Measurements from ENCODE around the gene GALNTL6. TPM values are rescaled to one million over a fixed set of nuclear protein-coding genes. Genes with fewer than 3 reads are reported as not detected.

Gene GALNTL6
- total RNA-seq, 1 experiment from 2014 or later, result not detected

DNA sequence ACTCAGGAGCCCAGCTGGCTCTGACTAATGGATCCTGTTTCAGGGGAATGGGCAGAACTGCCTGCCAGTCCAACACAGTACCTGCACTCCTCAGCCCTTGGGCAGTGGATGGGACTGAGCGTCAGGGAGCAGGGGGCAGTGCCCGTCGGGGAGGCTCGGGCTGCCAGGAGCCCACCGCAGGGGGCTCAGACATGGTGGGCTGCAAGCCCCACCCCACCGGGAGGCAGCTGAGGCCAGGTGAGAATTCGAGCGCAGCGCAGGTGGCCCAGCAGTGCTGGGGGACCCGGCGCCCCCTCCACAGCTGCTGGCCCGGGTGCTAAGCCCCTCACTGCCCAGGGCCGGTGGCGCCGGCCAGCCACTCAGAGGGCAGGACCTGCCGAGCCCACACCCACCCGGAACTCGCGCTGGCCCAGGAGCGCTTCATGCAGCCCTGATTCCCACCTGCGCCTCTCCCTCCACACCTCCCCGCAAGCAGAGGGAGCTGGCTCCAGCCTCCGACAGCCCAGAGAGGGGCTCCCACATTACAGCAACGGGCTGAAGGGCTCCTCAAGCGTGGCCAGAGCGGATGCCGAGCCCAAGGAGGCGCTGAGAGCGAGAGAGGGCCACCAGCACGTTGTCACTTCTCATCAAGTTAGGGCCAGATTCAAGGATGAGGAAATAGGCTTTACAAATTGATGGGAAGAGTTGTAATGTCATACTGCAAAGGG, 668.8 kb downstream of the GALNTL6 start:
- H3K4me1 Mint-ChIP-seq (ENCODE audit: insufficient read depth, unreplicated experiment), result no peaks in the 10 kb centered on the region
- CTCF ChIA-PET, result interaction anchor here (0.6 kb wide), 1 partner anchor 1696 kb away, joined by 3 read pairs; no protein-coding TSS in a partner anchor

DNA sequence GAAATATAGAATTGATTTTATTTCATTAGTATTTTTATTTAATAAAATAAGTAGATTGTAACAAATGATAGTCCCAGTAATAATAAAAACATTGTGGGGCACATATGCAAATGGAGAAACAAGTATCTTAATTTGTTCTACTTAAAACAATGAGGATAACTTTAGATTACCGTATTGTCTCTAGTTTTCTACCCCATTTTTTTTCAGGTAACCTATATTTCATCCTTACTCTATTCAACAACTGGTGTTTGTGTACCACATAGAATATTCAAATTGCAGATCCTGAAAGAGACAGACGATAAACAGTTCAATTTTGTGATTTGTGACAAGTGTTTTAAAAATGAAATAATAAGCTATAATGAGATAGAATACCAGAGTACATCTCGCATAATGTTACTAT, 671.8 kb downstream of the GALNTL6 start:
- ChIA-PET POLR2A (no interaction called here), CTCF (no interaction called here)
- Mint-ChIP-seq H3K9me3 (ENCODE audit: unreplicated experiment) (peaks cover 5% of the 10 kb centered on the region), H3K27ac (ENCODE audit: low read depth, unreplicated experiment) (no peak overlapping the region), H3K36me3 (ENCODE audit: insufficient read depth, unreplicated experiment) (no peaks in the 10 kb centered on the region), H3K27me3 (ENCODE audit: insufficient read depth, unreplicated experiment) (peaks cover 41% of the 10 kb centered on the region), H3K4me1 (ENCODE audit: insufficient read depth, unreplicated experiment) (no peaks in the 10 kb centered on the region), H3K4me3 (ENCODE audit: unreplicated experiment) (no peak overlapping the region)
- TF ChIP-seq, protein P1, sequence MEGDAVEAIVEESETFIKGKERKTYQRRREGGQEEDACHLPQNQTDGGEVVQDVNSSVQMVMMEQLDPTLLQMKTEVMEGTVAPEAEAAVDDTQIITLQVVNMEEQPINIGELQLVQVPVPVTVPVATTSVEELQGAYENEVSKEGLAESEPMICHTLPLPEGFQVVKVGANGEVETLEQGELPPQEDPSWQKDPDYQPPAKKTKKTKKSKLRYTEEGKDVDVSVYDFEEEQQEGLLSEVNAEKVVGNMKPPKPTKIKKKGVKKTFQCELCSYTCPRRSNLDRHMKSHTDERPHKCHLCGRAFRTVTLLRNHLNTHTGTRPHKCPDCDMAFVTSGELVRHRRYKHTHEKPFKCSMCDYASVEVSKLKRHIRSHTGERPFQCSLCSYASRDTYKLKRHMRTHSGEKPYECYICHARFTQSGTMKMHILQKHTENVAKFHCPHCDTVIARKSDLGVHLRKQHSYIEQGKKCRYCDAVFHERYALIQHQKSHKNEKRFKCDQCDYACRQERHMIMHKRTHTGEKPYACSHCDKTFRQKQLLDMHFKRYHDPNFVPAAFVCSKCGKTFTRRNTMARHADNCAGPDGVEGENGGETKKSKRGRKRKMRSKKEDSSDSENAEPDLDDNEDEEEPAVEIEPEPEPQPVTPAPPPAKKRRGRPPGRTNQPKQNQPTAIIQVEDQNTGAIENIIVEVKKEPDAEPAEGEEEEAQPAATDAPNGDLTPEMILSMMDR (IDR thresholded peaks at IDR 0.05; ENCODE audit: unreplicated experiment), result no peak
- intact Hi-C loops (cut with micrococcal nuclease), result no loop called here
- no peak for DNase-seq (ENCODE audit: unreplicated experiment)
- BruUV-seq (replicated peaks), result no TSS peak

More for the DNA sequence above, 668.8 kb downstream of the GALNTL6 start:
- Mint-ChIP-seq H3K9me3 (ENCODE audit: unreplicated experiment) (peaks cover 5% of the 10 kb centered on the region), H3K4me3 (ENCODE audit: unreplicated experiment) (no peak overlapping the region), H3K36me3 (ENCODE audit: insufficient read depth, unreplicated experiment) (no peaks in the 10 kb centered on the region), H3K27ac (ENCODE audit: low read depth, unreplicated experiment) (no peak overlapping the region), H3K27me3 (ENCODE audit: insufficient read depth, unreplicated experiment) (peaks cover 53% of the 10 kb centered on the region)
- DNase-seq (ENCODE audit: unreplicated experiment), result no peak
- TF ChIP-seq, protein P1 (IDR thresholded peaks at IDR 0.05; ENCODE audit: unreplicated experiment), result no peak
- intact Hi-C loops (cut with micrococcal nuclease), result no loop called here
- BruUV-seq (replicated peaks), result no TSS peak
- POLR2A ChIA-PET, result no interaction called here

DNA sequence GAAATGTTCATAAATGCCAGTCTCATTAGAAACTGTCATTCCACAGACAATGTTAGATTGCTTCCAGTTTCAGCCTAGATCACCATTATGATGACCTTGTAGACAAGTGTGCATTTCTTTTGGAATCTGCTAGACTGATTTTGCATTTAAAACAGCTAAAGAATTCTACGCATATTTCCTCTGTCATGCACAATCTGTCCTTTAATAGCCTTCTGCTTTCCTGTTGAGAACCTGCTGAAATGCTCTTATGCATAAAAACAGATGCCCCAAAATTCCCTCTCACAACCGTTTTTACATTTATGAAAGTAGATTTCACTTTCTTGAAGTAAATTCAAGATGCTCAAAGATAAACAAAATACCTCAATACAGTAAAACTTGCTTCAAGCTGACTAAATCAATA, 673.3 kb downstream of the GALNTL6 start:
- no TSS peak for BruUV-seq (replicated peaks)
- peaks cover 48% of the 10 kb centered on the region for H3K27me3 Mint-ChIP-seq (ENCODE audit: insufficient read depth, unreplicated experiment)
- no peaks in the 10 kb centered on the region for H3K9me3 Mint-ChIP-seq (ENCODE audit: unreplicated experiment)
- no peak overlapping the region for H3K4me3 Mint-ChIP-seq (ENCODE audit: unreplicated experiment)
- H3K36me3 Mint-ChIP-seq (ENCODE audit: insufficient read depth, unreplicated experiment), result no peaks in the 10 kb centered on the region
- TF ChIP-seq, protein P1 (IDR thresholded peaks at IDR 0.05; ENCODE audit: unreplicated experiment), result no peak
- ChIA-PET POLR2A (interaction anchor here (0.7 kb wide), 1 partner anchor 104 kb away, joined by 3 read pairs; no protein-coding TSS in a partner anchor), CTCF (no interaction called here)
- no peak for DNase-seq (ENCODE audit: unreplicated experiment)
- H3K27ac Mint-ChIP-seq (ENCODE audit: low read depth, unreplicated experiment), result no peak overlapping the region
- intact Hi-C loops (cut with micrococcal nuclease), result no loop called here
- H3K4me1 Mint-ChIP-seq (ENCODE audit: insufficient read depth, unreplicated experiment), result no peaks in the 10 kb centered on the region

DNA sequence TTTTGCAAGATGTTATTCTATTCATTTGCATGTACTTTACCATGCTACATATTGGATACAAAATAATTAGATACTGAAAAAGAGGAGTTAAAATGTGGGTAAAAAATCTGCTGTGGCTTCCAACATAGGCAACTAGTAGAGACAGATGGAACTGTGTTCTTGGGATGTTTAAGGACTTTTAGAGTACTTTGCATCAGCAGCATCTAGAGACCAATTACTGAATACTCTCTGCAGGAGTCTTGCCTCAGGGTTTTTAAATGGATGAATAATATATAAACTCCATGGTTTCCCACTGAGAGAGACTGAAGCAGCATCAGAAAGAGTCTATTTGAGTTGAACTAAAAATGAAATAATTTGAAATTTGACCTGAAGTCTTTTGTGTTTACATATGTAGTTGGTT, 676.7 kb downstream of the GALNTL6 start:
- no peak overlapping the region for H3K27ac Mint-ChIP-seq (ENCODE audit: low read depth, unreplicated experiment)
- ChIA-PET CTCF (no interaction called here), POLR2A (no interaction called here)
- H3K27me3 Mint-ChIP-seq (ENCODE audit: insufficient read depth, unreplicated experiment), result peaks cover 50% of the 10 kb centered on the region
- TF ChIP-seq, protein P1 (IDR thresholded peaks at IDR 0.05; ENCODE audit: unreplicated experiment), result no peak
- H3K4me1 Mint-ChIP-seq (ENCODE audit: insufficient read depth, unreplicated experiment), result no peaks in the 10 kb centered on the region
- H3K9me3 Mint-ChIP-seq (ENCODE audit: unreplicated experiment), result no peaks in the 10 kb centered on the region
- DNase-seq (ENCODE audit: unreplicated experiment), result no peak
- H3K36me3 Mint-ChIP-seq (ENCODE audit: insufficient read depth, unreplicated experiment), result no peaks in the 10 kb centered on the region
- no TSS peak for BruUV-seq (replicated peaks)
- intact Hi-C loops (cut with micrococcal nuclease), result no loop called here
- H3K4me3 Mint-ChIP-seq (ENCODE audit: unreplicated experiment), result no peak overlapping the region
